Activated naive CD8-positive, alpha-beta T cell (primary cell): ENCODE data around the gene CCDC85C.

ENCODE experiments used
- H3K27ac Mint-ChIP-seq: one replicate; pipeline ENCODE4 v1.8.0; 2021; ENCODE audit warnings: mixed read lengths
- H3K27me3 Mint-ChIP-seq: one replicate; pipeline ENCODE4 v1.8.0; 2021; ENCODE audit warnings: mixed read lengths
- H3K36me3 Mint-ChIP-seq: one replicate; pipeline ENCODE4 v1.8.0; 2021; ENCODE audit warnings: mixed read lengths
- H3K4me1 Mint-ChIP-seq: one replicate; pipeline ENCODE4 v1.8.0; 2021; ENCODE audit warnings: low read depth, mixed read lengths
- H3K4me3 Mint-ChIP-seq: one replicate; pipeline ENCODE4 v1.8.0; 2021; ENCODE audit warnings: mild to moderate bottlenecking, mixed read lengths
- H3K9me3 Mint-ChIP-seq: one replicate; pipeline ENCODE4 v1.8.0; 2021; ENCODE audit warnings: low read depth, mixed read lengths

The CCDC85C gene

GRCh38 chr14:99602788-99603415, 1.1 kb downstream of the CCDC85C start:
- Mint-ChIP-seq H3K4me1 (peaks cover 28% of the 10 kb centered on the region), H3K27me3 (no peaks in the 10 kb centered on the region), H3K27ac (no peak overlapping the region), H3K4me3 (peak overlapping the region; percentile 68), H3K9me3 (no peaks in the 10 kb centered on the region), H3K36me3 (no peaks in the 10 kb centered on the region)

DNA sequence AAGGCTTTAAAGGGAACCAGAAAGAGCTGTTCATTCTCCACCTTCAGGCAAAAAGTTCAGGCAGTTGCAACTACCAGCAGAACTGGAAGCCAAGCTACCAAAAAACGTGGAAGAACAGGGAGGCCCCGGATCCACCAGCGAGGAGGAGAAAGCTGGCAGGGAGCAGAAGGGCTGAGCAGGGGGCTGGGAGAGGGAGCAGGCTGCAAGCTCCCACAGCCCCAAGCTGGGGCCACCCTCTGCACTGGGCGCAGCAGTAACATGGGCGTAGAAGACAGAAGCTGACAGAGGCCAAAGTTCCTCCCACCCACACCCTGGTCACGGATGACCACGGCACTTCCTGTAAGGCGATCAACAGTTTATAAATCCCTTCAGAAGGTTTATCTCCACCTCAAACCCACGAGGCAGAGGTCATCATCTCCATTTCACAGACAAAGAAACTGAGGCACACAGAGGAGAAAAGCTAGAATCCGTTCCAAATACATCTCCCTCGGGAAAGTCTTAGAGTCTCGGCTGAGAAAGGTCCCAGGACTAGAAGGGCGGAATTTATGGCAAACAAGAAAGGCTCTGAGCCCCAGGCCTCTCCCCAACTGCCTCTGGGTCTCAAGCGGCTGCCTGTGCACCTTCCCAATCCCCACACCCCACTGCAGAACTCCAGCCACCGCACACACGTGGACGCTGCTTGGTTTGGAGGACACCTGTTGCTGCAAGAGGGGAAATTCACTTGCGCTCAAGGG, 1.8 kb downstream of the CCDC85C start:
- peak overlapping the region; percentile 68 for H3K4me3 Mint-ChIP-seq
- no peaks in the 10 kb centered on the region for H3K27me3 Mint-ChIP-seq
- H3K36me3 Mint-ChIP-seq = no peaks in the 10 kb centered on the region
- H3K4me1 Mint-ChIP-seq = peaks cover 28% of the 10 kb centered on the region
- H3K27ac Mint-ChIP-seq = peak overlapping the region; percentile 64
- no peaks in the 10 kb centered on the region for H3K9me3 Mint-ChIP-seq

DNA sequence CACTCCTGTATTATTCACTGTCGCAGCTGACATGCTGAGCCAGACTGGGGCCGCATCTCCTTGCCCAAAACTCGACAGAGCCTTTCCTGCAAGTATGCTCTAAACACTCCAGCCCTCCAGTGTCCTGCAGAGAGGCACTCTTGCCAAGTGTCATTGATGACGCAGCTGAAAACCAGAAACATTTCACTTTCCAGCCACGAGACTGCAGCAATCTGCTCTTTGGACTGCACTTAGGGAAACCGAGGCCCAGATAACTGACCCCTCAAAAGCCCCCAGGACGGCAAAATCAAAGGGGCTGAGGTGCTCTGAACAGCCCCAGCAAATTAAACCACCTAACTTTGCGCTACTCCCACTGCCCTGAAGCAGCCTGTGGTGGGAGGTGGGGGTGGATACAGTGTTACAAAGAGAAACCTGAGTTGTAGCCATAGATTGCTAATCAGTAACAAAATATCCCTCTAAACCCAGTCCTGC, 2.6 kb downstream of the CCDC85C start:
- H3K27me3 Mint-ChIP-seq = no peaks in the 10 kb centered on the region
- no peaks in the 10 kb centered on the region for H3K36me3 Mint-ChIP-seq
- H3K27ac Mint-ChIP-seq = no peak overlapping the region
- peaks cover 29% of the 10 kb centered on the region for H3K4me1 Mint-ChIP-seq
- H3K4me3 Mint-ChIP-seq = peak overlapping the region; percentile 68
- H3K9me3 Mint-ChIP-seq = no peaks in the 10 kb centered on the region

- H3K4me3 Mint-ChIP-seq = no peak overlapping the region
- no peaks in the 10 kb centered on the region for H3K9me3 Mint-ChIP-seq
- H3K36me3 Mint-ChIP-seq = no peaks in the 10 kb centered on the region
- peaks cover 27% of the 10 kb centered on the region for H3K4me1 Mint-ChIP-seq
- no peak overlapping the region for H3K27ac Mint-ChIP-seq
- no peaks in the 10 kb centered on the region for H3K27me3 Mint-ChIP-seq
Observed at GRCh38 chr14:99600232-99600888, 3.6 kb downstream of the CCDC85C start.

DNA sequence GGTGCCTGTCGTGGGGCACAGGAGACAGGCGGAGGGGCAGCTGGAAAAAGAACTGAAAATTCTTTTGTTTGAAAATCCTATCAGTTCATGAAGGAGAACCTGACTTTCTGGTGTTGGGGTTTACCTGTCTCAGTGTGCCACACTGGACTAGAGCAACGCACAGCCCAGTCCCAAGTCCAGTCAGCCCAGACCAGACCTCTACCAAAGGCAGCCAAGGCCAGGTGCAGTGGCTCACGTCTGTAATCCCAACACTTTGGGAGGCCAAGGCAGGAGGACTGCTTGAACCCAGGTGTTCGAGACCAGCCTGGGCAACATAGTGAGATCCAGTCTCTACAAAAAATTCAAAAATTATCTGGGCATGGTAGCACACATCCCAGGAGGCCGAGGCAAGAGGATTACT, 4.6 kb downstream of the CCDC85C start:
- Mint-ChIP-seq H3K36me3 (no peaks in the 10 kb centered on the region), H3K27me3 (no peaks in the 10 kb centered on the region), H3K4me3 (no peak overlapping the region), H3K27ac (no peak overlapping the region), H3K9me3 (no peaks in the 10 kb centered on the region), H3K4me1 (peaks cover 36% of the 10 kb centered on the region)

DNA sequence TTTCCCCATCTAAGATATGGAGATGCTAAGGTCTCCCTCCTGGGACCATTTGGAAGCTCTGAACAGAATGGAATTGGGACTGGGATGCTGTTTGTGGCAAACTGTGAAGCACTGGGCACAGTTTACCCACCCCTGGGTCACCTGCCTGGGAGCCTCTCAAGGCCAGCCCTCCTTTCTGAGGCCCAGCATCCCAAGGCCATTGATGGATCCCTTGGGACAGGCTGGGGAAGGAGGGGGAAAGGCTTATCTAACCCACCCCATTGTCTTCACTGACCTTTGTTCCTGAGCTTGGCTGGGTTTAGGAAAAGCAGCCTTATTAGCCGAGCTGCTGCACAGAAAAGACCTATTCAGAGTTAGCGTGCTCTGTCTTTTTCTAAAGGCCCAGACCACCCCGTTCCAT, 5.2 kb downstream of the CCDC85C start:
- Mint-ChIP-seq H3K36me3 (no peaks in the 10 kb centered on the region), H3K4me3 (no peak overlapping the region), H3K27ac (no peak overlapping the region), H3K27me3 (no peaks in the 10 kb centered on the region), H3K4me1 (peaks cover 38% of the 10 kb centered on the region), H3K9me3 (no peaks in the 10 kb centered on the region)

DNA sequence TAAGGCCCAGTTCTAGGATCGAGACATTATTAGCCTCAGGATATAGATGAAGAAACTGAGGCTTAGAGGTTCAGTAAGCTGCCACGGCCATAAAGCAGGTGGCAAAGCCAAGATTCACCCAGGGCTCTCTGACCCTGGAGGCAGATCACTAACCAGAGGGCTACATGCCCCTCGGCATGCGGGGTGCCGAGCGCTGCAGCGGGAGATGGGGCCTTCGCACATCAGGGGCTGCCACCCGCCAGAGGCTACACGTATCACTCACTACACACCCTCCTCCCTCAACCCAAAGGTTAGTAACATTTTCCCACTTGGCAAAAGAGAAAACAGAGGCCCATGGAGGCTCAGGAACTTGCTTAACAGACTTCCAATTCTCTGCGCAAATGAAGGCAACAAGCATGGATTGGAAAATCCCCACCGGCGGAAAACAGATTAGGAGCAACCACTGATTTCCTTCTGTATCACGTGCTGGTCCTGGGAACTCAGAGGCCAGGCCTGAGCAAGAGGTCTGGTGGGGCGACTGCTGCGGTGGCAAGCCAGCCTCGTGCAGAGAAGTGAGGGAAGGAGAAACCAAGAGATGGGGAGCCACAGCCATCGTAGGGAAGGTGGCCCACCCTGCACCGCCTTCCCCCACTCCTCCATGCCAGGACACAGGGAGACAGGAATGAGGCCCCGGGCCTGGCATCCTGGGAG, 6.0 kb downstream of the CCDC85C start:
- H3K4me1 Mint-ChIP-seq = peaks cover 38% of the 10 kb centered on the region
- H3K36me3 Mint-ChIP-seq = no peaks in the 10 kb centered on the region
- H3K4me3 Mint-ChIP-seq = no peak overlapping the region
- H3K27me3 Mint-ChIP-seq = no peaks in the 10 kb centered on the region
- no peak overlapping the region for H3K27ac Mint-ChIP-seq
- no peaks in the 10 kb centered on the region for H3K9me3 Mint-ChIP-seq

DNA sequence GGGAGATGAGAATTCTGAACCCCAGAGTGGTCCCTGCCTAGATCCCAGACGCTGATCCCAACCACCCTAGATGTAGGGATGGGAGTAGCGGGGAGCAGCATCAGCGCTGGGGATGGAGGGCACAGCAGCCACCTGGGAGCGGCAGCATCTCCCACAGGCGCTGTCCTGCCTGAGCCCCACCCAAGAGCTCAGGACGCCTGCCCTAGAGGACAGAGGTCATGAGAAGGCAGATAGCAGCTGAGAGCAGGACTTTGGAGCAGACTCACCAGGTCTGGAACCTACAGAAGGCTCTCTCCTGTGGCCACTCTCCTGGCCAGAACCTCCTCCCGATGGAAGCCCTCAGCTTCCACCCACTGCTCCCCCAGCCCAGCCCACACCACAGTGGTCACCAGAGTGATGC, 7.2 kb downstream of the CCDC85C start:
- Mint-ChIP-seq H3K9me3 (no peaks in the 10 kb centered on the region), H3K27me3 (no peaks in the 10 kb centered on the region), H3K4me3 (no peak overlapping the region), H3K36me3 (no peaks in the 10 kb centered on the region), H3K4me1 (peaks cover 29% of the 10 kb centered on the region), H3K27ac (no peak overlapping the region)

DNA sequence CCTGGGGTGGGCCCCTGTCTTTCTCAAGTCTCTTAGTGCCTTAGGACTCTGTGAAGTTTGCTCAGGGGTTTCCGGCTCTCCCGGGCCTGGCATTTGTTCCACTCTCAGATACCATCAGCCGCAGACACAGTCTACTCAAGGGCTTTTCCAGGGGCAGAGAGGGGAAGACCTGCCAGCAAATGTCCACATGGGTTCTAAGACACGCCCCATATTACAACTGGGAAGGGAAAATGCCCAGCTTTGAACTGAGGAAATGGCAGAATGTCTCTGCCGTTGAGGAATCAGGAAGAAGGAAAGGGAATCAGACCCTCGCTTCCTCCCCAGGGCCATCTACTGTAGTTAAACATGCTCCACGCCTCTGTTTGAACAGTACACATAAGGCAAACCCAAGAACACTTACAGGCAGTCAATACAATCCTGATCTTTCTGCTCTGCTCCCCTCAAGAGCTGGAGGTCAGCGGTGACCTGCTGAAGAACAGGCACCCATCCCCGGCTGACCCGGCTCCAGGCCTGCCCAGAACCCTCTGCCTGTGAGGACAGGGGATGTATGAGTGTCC, 7.9 kb downstream of the CCDC85C start:
- Mint-ChIP-seq H3K27ac (no peak overlapping the region), H3K36me3 (no peaks in the 10 kb centered on the region), H3K4me1 (peaks cover 23% of the 10 kb centered on the region), H3K9me3 (no peaks in the 10 kb centered on the region), H3K27me3 (no peaks in the 10 kb centered on the region), H3K4me3 (no peak overlapping the region)

GRCh38 chr14:99595524-99595923, 8.5 kb downstream of the CCDC85C start:
- H3K36me3 Mint-ChIP-seq = no peaks in the 10 kb centered on the region
- no peaks in the 10 kb centered on the region for H3K9me3 Mint-ChIP-seq
- no peaks in the 10 kb centered on the region for H3K27me3 Mint-ChIP-seq
- H3K27ac Mint-ChIP-seq = no peak overlapping the region
- peaks cover 20% of the 10 kb centered on the region for H3K4me1 Mint-ChIP-seq
- H3K4me3 Mint-ChIP-seq = no peak overlapping the region

GRCh38 chr14:99595034-99595433, 9.0 kb downstream of the CCDC85C start:
- Mint-ChIP-seq H3K27me3 (no peaks in the 10 kb centered on the region), H3K36me3 (no peaks in the 10 kb centered on the region), H3K4me1 (peaks cover 16% of the 10 kb centered on the region), H3K27ac (peak overlapping the region; percentile 62), H3K4me3 (peak overlapping the region; percentile 51), H3K9me3 (no peaks in the 10 kb centered on the region)

DNA sequence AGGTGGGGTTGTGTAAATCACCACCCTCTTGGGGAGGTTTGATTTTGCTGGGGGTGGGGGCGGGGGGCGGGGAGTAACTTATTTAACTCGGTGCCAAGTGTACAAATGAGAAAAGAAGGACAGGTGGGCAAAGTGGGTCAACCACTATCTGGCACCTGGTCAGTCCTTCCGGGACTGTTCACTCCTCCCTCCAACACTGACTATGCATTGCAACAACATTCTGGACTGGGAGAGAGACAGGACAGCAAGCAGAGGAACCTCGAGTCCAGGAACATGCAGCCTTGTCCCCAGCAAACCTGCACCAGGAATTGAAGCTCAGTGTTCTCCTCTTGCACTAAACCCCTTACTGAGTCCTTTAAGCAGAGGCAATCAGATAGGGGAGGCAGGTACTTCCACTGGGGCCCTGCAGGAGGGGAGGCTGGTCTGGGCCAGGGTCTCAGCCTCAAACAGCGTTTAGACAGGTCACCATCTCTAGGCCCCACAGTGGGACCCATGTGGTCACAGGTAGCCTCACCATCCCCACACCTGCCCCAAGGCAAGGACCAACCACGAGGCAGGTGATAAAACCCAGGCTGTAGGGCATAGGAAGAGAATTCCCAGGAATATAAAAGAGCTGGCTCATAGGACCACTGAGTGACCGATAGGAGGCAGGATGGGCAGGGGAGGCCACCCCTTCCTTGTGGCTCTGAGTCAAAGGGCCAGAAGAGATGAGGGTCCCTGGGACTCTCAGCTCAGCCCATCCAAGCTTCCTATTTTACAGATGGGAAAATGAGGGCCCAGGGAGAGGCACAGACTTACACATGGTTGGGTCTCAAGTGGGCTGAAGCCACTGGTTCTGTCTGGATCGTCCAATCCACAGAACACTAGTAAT, 9.8 kb downstream of the CCDC85C start:
- H3K27ac Mint-ChIP-seq = no peak overlapping the region

DNA sequence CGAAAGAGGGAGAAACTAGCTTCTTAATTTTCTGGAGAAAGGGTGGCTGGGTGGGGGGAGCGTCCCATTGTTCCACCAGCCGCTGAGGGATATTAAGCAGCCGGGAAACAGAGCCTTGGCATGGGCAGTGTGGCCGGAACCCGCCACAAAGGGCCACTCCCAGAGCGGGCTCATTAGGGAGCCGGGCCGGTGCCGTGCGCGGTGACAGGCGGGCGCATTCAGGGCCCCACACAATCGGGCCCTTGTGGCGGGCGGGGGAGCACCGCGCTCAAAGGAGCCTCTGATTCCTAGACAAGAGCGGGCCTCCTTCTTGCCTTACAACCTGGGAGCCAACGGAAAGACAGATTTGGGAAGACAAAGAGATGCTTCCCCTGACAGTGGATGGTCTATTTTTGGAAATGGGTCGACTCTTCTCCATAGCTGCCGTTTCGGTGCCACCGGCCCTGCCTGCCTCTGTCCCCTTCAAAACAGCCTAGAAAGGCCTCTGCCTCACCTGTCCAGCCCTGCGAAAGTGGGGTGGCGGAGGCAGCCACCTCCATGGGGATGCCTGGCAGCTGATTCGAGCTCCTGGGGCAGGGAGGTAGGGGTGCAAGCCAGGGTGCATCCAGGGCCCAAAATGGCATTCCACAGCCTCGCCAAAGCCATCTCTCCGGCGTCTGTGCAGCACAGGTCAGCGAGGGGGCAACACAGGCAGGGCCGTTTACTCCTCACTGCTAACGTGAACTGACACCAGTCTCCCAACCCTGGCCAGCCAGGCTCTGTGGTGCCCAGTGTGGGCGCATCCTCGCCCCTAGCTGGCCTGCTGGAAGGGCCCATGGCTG, 10.9 kb downstream of the CCDC85C start:
- no peak overlapping the region for H3K27ac Mint-ChIP-seq
- peaks cover 19% of the 10 kb centered on the region for H3K4me1 Mint-ChIP-seq
- H3K36me3 Mint-ChIP-seq = no peaks in the 10 kb centered on the region
- no peaks in the 10 kb centered on the region for H3K27me3 Mint-ChIP-seq
- no peak overlapping the region for H3K4me3 Mint-ChIP-seq
- H3K9me3 Mint-ChIP-seq = no peaks in the 10 kb centered on the region

More for the DNA sequence above, 9.8 kb downstream of the CCDC85C start:
- Mint-ChIP-seq H3K36me3 (no peaks in the 10 kb centered on the region), H3K27me3 (no peaks in the 10 kb centered on the region), H3K9me3 (no peaks in the 10 kb centered on the region), H3K4me1 (peaks cover 17% of the 10 kb centered on the region), H3K4me3 (peak overlapping the region; percentile 32)
